Colonic mucosa (tissue), 4 donors: ENCODE data around the gene FTCDNL1. TPM values are rescaled to one million over a fixed set of nuclear protein-coding genes. Genes with fewer than 3 reads are reported as not detected.

Experiments
- DNase-seq: peaks from one replicate; pipeline ENCODE4 v3.0.0-alpha.2; 2020
- H3K27ac ChIP-seq: fragments of 200-600 bp; one replicate; pipeline ENCODE4 v1.8.0; 2021
- H3K27me3 ChIP-seq: fragments of 200-600 bp; one replicate; pipeline ENCODE4 v1.8.0; 2021
- H3K36me3 ChIP-seq: fragments of 200-600 bp; one replicate; pipeline ENCODE4 v1.8.0; 2021
- H3K4me1 ChIP-seq: fragments of 200-600 bp; one replicate; pipeline ENCODE4 v1.8.0; 2021; ENCODE audit warnings: mild to moderate bottlenecking
- H3K4me3 ChIP-seq: fragments of 200-600 bp; one replicate; pipeline ENCODE4 v1.8.0; 2021
- H3K9ac ChIP-seq, 2 donors: one replicate each; pipeline ENCODE4 v1.7.0; 2013; ENCODE audit warnings: control low read depth in 2 of 2, low read depth in 2 of 2, low read length in 2 of 2
- H3K9me3 ChIP-seq: fragments of 200-600 bp; one replicate; pipeline ENCODE4 v1.8.0; 2021
- intact Hi-C: fragments of 100-400 bp; cut with DNase I; formaldehyde crosslinking; loops from one replicate; pipeline ENCODE4 v1.14.1; 2022
- total RNA-seq, 2 donors: library from RNA; stranded (reverse); fragmentation: NEBNext Ultra II Directional in 1 of 2; extraction: Animal tissue kit (Norgen Biotek cat#: 25700) in 1 of 2; gene quantifications; one replicate each; pipeline ENCODE4 v1.2.1, GENCODE V29; 2021
- TF ChIP-seq, protein P1 (sequence below): fragments of 200-600 bp; IDR thresholded peaks from one replicate; pipeline ENCODE4 v1.8.0; 2022; ENCODE audit warnings: antibody characterized with exemption, mild to moderate bottlenecking
- donor health status: healthy.
- donor health status: DM: no; HTN: no; CAD: no.
- donor health status: DM: no; HTN: no; CAD: no.

Gene FTCDNL1
- total RNA-seq, 2 donors from 2014 or later: 1.3 to 1.8 TPM

DNA sequence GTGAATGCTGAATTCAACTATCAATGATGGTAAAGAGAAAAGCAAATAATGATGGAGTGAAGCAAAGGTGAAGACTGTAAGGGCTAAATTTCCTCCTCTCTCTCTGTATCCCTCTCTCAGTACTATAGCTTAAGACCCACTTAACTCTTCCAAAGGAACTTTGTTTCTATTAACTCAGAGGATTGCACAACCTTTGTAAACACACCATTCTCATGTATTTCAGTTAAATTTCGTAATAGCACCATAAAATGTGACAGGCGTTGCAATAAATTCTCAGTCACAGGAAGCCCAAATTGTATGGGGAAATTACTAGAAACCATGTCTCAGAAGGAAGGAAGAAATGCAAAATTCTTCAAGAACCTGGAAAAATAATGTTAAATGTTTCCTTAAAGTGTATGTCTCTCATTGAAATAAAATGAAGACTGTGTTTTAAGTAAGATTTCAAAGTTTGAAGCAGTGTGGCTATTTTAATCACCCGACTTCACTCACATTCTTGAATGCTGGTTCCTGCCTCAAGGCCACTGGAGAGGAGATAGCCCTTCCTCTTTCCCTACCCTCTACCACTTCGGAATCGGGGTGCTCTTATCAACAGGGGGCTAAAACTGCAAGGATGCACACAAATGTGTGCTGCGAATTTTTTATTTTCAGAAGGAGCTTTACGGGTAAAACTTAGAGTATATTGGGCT, 112.1 kb downstream of the FTCDNL1 start:
- Histone ChIP-seq H3K9ac (peak overlapping the region; percentile 27 to 48), H3K27ac (peak overlapping the region; percentile 57), H3K36me3 (no peaks in the 10 kb centered on the region), H3K27me3 (no peaks in the 10 kb centered on the region), H3K9me3 (no peaks in the 10 kb centered on the region), H3K4me3 (no peak overlapping the region), H3K4me1 (peaks cover 8% of the 10 kb centered on the region)
- TF ChIP-seq, protein P1, sequence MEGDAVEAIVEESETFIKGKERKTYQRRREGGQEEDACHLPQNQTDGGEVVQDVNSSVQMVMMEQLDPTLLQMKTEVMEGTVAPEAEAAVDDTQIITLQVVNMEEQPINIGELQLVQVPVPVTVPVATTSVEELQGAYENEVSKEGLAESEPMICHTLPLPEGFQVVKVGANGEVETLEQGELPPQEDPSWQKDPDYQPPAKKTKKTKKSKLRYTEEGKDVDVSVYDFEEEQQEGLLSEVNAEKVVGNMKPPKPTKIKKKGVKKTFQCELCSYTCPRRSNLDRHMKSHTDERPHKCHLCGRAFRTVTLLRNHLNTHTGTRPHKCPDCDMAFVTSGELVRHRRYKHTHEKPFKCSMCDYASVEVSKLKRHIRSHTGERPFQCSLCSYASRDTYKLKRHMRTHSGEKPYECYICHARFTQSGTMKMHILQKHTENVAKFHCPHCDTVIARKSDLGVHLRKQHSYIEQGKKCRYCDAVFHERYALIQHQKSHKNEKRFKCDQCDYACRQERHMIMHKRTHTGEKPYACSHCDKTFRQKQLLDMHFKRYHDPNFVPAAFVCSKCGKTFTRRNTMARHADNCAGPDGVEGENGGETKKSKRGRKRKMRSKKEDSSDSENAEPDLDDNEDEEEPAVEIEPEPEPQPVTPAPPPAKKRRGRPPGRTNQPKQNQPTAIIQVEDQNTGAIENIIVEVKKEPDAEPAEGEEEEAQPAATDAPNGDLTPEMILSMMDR: no peak
- intact Hi-C loops: no loop called here
- no peak for DNase-seq

DNA sequence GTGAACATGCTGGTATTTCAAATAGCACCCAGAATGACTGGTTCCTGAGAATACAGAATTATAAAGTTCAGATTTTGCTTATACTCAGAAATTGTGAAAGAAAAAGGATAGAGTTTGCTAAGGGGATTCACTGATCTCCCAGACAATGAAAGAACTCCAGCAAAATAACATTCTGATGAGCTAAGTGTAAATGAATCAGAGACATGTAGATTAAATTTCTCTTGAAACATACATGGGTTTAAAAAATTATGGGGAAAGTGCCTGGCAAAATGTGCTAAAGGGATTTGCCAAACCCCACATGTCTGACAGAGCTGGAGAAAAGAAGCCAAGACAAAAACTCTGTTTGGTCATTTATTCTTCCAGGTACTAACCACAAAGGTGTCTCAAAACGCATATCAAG, 116.3 kb downstream of the FTCDNL1 start:
- TF ChIP-seq, protein P1: no peak
- no peak overlapping the region for H3K9ac ChIP-seq
- H3K27me3 ChIP-seq: no peaks in the 10 kb centered on the region
- peaks cover 8% of the 10 kb centered on the region for H3K4me1 ChIP-seq
- no peaks in the 10 kb centered on the region for H3K9me3 ChIP-seq
- H3K4me3 ChIP-seq: no peak overlapping the region
- DNase-seq: no peak
- intact Hi-C loops: no loop called here
- H3K27ac ChIP-seq: no peak overlapping the region
- H3K36me3 ChIP-seq: no peaks in the 10 kb centered on the region

DNA sequence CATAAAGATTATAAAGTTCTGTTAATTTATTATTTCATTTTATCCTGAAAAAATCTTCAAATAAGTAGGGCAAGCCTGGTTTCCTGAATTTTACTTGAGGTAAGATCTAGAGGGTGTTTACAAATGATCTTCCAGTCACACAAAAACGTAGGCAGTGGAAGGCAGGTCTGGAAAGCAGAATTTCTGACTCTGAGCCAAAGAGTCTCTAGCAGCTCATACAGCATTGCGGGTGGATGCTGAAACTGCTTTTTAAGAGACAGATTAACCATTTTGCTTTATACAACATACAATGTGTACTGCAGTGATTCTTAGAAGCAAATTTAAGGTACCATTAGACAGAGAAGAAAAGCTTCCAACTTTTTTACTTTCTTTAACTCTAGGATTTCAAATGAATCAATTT, 117.0 kb downstream of the FTCDNL1 start:
- H3K9me3 ChIP-seq: no peaks in the 10 kb centered on the region
- no peak overlapping the region for H3K9ac ChIP-seq
- no peak for DNase-seq
- no peaks in the 10 kb centered on the region for H3K36me3 ChIP-seq
- no peaks in the 10 kb centered on the region for H3K27me3 ChIP-seq
- H3K27ac ChIP-seq: no peak overlapping the region
- TF ChIP-seq, protein P1: no peak
- no peak overlapping the region for H3K4me3 ChIP-seq
- peaks cover 8% of the 10 kb centered on the region for H3K4me1 ChIP-seq
- intact Hi-C loops: no loop called here

DNA sequence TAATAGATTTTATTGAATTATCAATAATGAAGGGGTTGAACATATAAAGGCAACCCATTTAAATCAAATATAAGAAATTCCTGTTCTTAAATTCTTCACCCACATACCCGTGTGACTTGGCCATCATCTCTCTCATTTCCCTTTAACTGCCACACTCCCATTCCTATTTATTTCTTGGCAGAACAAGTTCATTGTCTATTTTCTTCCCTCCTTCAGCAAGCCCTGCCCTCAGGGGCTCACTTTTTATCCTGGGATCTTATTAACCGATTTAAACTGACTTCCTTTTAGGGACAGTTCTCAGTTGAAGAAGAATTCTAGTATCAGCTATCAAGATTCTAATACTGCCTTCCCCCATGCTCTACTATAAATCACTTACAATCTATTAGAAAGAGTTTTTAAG, 123.2 kb downstream of the FTCDNL1 start:
- Histone ChIP-seq H3K4me3 (no peak overlapping the region), H3K9ac (no peak overlapping the region), H3K27ac (no peak overlapping the region), H3K4me1 (no peaks in the 10 kb centered on the region), H3K36me3 (no peaks in the 10 kb centered on the region), H3K27me3 (no peaks in the 10 kb centered on the region), H3K9me3 (no peaks in the 10 kb centered on the region)
- TF ChIP-seq, protein P1: no peak
- intact Hi-C loops: no loop called here
- no peak for DNase-seq

DNA sequence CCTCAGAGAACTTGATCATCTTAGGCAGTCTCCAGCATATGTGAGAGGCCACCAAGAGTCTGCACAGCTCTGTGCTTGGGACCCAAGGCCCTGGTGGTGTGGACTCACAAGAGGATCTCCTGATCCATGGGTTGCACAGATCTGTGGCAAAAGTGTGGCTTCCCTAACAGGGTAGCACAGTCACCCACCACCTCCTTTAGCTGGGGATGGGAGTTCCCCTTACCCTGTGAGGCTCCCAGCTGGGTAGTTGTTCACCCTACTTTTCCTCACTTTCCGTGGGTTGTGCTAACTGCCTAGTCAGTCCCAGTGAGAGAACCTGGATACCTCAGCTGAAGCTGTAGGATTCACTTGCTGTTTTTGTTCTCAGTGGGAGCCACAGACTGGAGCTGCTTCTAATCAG, 123.7 kb downstream of the FTCDNL1 start:
- DNase-seq: no peak
- Histone ChIP-seq H3K9ac (no peak overlapping the region), H3K27me3 (no peaks in the 10 kb centered on the region), H3K4me3 (no peak overlapping the region), H3K27ac (no peak overlapping the region), H3K4me1 (no peaks in the 10 kb centered on the region), H3K9me3 (no peaks in the 10 kb centered on the region), H3K36me3 (no peaks in the 10 kb centered on the region)
- TF ChIP-seq, protein P1: no peak
- intact Hi-C loops: no loop called here
